Activated CD8-positive, alpha-beta T cell treated with anti-CD3 and anti-CD28 coated beads for 36 hours (primary cell): Measurements from ENCODE around the gene LAPTM4A. TPM values are rescaled to one million over a fixed set of nuclear protein-coding genes. Genes with fewer than 3 reads are reported as not detected.

Source experiments
- ATAC-seq: fragments of 200-7000 bp; cut with Tn5 transposase; one replicate; pipeline ENCODE4 v1.10.0; 2021; ENCODE audit warnings: mild to moderate bottlenecking, moderate library complexity
- CTCF ChIA-PET: fragments of 350-600 bp; sonication (Branson Sonifier 250); formaldehyde crosslinking; loops from one replicate; lab custom pipeline; 2021; ENCODE audit warnings: antibody characterized with exemption; lab: Charles Lee
- POLR2A ChIA-PET: fragments of 350-600 bp; sonication (Branson Sonifier 250); formaldehyde crosslinking; loops from one replicate; lab custom pipeline; 2021; ENCODE audit warnings: antibody characterized with exemption; lab: Charles Lee
- DNase-seq: peaks from one replicate; pipeline ENCODE4 v3.0.0-alpha.2; 2020
- H3K27ac Mint-ChIP-seq: one replicate; pipeline ENCODE4 v1.8.0; 2021; ENCODE audit warnings: mild to moderate bottlenecking, mixed read lengths
- H3K27me3 Mint-ChIP-seq: one replicate; pipeline ENCODE4 v1.8.0; 2021; ENCODE audit warnings: mixed read lengths
- H3K36me3 Mint-ChIP-seq: one replicate; pipeline ENCODE4 v1.8.0; 2021; ENCODE audit warnings: low read depth, mixed read lengths
- H3K4me1 Mint-ChIP-seq: one replicate; pipeline ENCODE4 v1.8.0; 2021; ENCODE audit warnings: low read depth, mixed read lengths
- H3K4me3 Mint-ChIP-seq: one replicate; pipeline ENCODE4 v1.8.0; 2021; ENCODE audit warnings: mild to moderate bottlenecking, moderate library complexity, mixed read lengths
- H3K9me3 Mint-ChIP-seq: one replicate; pipeline ENCODE4 v1.8.0; 2021; ENCODE audit warnings: mixed read lengths
- CTCF ChIP-seq: fragments of 200-600 bp; IDR thresholded peaks from one replicate; pipeline ENCODE4 v1.8.0; 2022; ENCODE audit warnings: antibody characterized with exemption, mild to moderate bottlenecking
- intact Hi-C: fragments of 100-400 bp; cut with micrococcal nuclease; formaldehyde crosslinking; loops from one replicate; pipeline ENCODE4 v1.10.0; 2022
- total RNA-seq, 2 experiments: library from RNA; stranded (reverse); gene quantifications; one replicate each; pipeline ENCODE4 v1.2.3, GENCODE V29; 2021

The LAPTM4A gene
- total RNA-seq, 2 experiments from 2014 or later: 15.6 to 16.1 TPM

- H3K27me3 Mint-ChIP-seq: peaks cover 4% of the 10 kb centered on the region
- H3K27ac Mint-ChIP-seq: no peak overlapping the region
- intact Hi-C loops: no loop called here
- ChIA-PET POLR2A (no interaction called here), CTCF (interaction anchor here (0.9 kb wide), 1 partner anchor 40 kb away, joined by 3 read pairs; no protein-coding TSS in a partner anchor)
- ATAC-seq: no peak
- no peaks in the 10 kb centered on the region for H3K36me3 Mint-ChIP-seq
- H3K4me3 Mint-ChIP-seq: no peak overlapping the region
- TF ChIP-seq CTCF: no peak
- no peak for DNase-seq
- no peaks in the 10 kb centered on the region for H3K9me3 Mint-ChIP-seq
- H3K4me1 Mint-ChIP-seq: no peaks in the 10 kb centered on the region
Observed at GRCh38 chr2:20081841-20082240, 30.4 kb upstream of the LAPTM4A start.

GRCh38 chr2:20080839-20081415 is 29.5 kb upstream of the LAPTM4A start:
- H3K4me3 Mint-ChIP-seq: no peak overlapping the region
- no peaks in the 10 kb centered on the region for H3K36me3 Mint-ChIP-seq
- DNase-seq: no peak
- peaks cover 4% of the 10 kb centered on the region for H3K27me3 Mint-ChIP-seq
- H3K9me3 Mint-ChIP-seq: no peaks in the 10 kb centered on the region
- ATAC-seq: no peak
- H3K27ac Mint-ChIP-seq: no peak overlapping the region
- intact Hi-C loops: no loop called here
- TF ChIP-seq CTCF: no peak
- CTCF ChIA-PET: no interaction called here
- no peaks in the 10 kb centered on the region for H3K4me1 Mint-ChIP-seq
- POLR2A ChIA-PET: no interaction called here

GRCh38 chr2:20080428-20080827 is 29.0 kb upstream of the LAPTM4A start:
- ChIA-PET POLR2A (no interaction called here), CTCF (no interaction called here)
- H3K4me1 Mint-ChIP-seq: no peaks in the 10 kb centered on the region
- H3K27me3 Mint-ChIP-seq: peaks cover 4% of the 10 kb centered on the region
- intact Hi-C loops: no loop called here
- H3K36me3 Mint-ChIP-seq: no peaks in the 10 kb centered on the region
- ATAC-seq (no peak), DNase-seq (no peak)
- no peak for TF ChIP-seq CTCF
- H3K9me3 Mint-ChIP-seq: no peaks in the 10 kb centered on the region
- H3K27ac Mint-ChIP-seq: no peak overlapping the region
- H3K4me3 Mint-ChIP-seq: no peak overlapping the region

GRCh38 chr2:20079546-20080115 is 28.2 kb upstream of the LAPTM4A start:
- Mint-ChIP-seq H3K9me3 (no peaks in the 10 kb centered on the region), H3K4me3 (no peak overlapping the region), H3K27me3 (peaks cover 8% of the 10 kb centered on the region), H3K36me3 (no peaks in the 10 kb centered on the region), H3K27ac (no peak overlapping the region), H3K4me1 (no peaks in the 10 kb centered on the region)
- ATAC-seq: no peak
- intact Hi-C loops: no loop called here
- CTCF ChIA-PET: interaction anchor here (2.0 kb wide), 1 partner anchor 64 kb away, joined by 17 read pairs; no protein-coding TSS in a partner anchor
- TF ChIP-seq CTCF: no peak
- POLR2A ChIA-PET: no interaction called here
- DNase-seq: no peak

- ChIA-PET CTCF (interaction anchor here (1.5 kb wide), 1 partner anchor 18 kb away, joined by 3 read pairs; no protein-coding TSS in a partner anchor), POLR2A (no interaction called here)
- Mint-ChIP-seq H3K27me3 (peaks cover 8% of the 10 kb centered on the region), H3K36me3 (no peaks in the 10 kb centered on the region), H3K4me1 (no peaks in the 10 kb centered on the region), H3K4me3 (no peak overlapping the region), H3K9me3 (no peaks in the 10 kb centered on the region), H3K27ac (no peak overlapping the region)
- ATAC-seq (no peak), DNase-seq (no peak)
- no peak for TF ChIP-seq CTCF
- intact Hi-C loops: no loop called here
Observed at GRCh38 chr2:20077411-20077940, 26.0 kb upstream of the LAPTM4A start.
